HG03442 (cell line): Measurements from ENCODE around the gene RIMS4.

Experiments used
- ATAC-seq: cut with Tn5 transposase; IDR thresholded peaks from one replicate; pipeline ENCODE4 v1.9.1; 2021; ENCODE audit warnings: mild to moderate bottlenecking, moderate library complexity; ENCODE audit not compliant: unreplicated experiment

Gene RIMS4

GRCh38 chr20:44723391-44723790, 87.0 kb downstream of the RIMS4 start:
- no peak for ATAC-seq

GRCh38 chr20:44722990-44723389, 87.4 kb downstream of the RIMS4 start:
- no peak for ATAC-seq

GRCh38 chr20:44721785-44722054, 88.6 kb downstream of the RIMS4 start:
- ATAC-seq, result no peak

DNA sequence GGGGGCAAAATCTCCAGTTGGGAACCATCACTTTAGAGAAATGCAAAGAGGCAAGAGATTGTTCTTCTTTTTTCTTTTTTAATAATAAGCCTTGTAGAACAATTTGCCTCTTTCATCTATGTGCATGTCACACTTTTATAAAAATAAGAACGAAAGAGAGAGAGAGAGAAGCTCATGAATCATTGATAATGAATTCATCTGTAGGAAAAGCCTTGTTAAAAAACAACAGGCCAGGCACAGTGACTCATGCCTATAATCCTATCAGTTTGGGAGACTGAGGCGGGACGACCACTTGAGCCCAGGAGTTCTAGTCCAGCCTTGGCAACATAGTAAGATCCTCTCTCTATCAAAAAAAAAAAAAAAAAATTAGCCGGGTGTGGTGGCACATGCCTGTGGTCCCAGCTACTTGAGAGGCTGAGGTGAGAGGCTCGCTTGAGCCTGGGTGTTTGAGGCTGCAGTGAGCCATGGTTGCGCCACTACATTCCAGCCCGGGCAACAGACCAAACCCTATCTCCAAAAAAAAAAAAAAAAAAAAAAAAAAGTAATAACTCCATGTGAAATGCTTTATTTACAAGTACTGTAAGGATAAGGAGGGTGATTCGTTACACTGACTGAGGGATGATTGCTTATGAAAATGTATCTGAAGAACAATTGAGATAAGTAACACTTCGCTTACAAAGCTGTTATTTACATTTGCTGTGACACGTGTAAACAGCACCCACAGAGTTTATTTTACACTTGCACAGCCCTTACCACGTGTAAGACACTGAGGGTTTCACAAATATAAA, 89.2 kb downstream of the RIMS4 start:
- ATAC-seq, result no peak

- ATAC-seq, result no peak
These were observed 89.7 kb downstream of the RIMS4 start for GRCh38 chr20:44720621-44720996.

GRCh38 chr20:44719841-44720240, 90.5 kb downstream of the RIMS4 start:
- ATAC-seq, result no peak

- ATAC-seq, result no peak
These were observed 92.4 kb downstream of the RIMS4 start for GRCh38 chr20:44717986-44718385.

- no peak for ATAC-seq
These were observed 93.8 kb downstream of the RIMS4 start for GRCh38 chr20:44716309-44717106.

DNA sequence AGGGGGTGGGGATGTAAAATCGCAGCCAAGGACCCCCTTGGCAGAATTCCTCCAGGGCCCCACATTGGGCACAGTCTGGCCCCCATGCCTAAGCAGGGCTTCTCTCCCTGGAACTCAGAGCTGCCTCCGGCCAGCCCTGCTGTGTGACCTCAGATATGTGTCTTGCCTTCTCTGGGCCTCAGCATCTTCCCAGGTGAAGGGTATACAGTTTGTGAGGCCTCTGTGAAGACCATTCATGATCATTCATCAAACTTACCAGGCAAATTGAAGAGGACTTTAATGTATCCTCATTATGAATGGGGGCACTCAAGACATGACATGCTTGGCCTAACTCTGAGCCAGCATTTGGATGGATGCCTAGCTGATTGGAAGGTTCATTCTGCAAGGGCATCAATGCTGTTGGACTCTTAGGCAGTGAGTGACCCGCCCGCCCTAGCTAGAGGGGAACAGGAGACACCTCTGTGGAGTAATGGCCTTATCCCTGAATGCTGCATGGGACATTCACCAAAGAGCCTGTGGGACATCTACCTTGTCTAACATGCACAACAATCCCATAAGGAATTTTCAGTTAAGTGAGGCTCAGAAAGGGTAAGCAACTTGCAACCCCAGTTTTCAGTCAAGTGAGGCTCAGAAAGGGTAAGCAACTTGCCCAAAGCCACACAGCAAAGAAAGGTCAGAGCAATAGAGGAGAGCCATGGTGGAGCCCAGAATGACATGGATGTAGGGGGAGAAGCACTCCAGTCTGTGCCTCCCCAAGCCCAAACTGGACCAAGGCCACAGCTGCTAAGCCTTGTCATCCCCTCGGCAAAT, 94.6 kb downstream of the RIMS4 start:
- no peak for ATAC-seq

DNA sequence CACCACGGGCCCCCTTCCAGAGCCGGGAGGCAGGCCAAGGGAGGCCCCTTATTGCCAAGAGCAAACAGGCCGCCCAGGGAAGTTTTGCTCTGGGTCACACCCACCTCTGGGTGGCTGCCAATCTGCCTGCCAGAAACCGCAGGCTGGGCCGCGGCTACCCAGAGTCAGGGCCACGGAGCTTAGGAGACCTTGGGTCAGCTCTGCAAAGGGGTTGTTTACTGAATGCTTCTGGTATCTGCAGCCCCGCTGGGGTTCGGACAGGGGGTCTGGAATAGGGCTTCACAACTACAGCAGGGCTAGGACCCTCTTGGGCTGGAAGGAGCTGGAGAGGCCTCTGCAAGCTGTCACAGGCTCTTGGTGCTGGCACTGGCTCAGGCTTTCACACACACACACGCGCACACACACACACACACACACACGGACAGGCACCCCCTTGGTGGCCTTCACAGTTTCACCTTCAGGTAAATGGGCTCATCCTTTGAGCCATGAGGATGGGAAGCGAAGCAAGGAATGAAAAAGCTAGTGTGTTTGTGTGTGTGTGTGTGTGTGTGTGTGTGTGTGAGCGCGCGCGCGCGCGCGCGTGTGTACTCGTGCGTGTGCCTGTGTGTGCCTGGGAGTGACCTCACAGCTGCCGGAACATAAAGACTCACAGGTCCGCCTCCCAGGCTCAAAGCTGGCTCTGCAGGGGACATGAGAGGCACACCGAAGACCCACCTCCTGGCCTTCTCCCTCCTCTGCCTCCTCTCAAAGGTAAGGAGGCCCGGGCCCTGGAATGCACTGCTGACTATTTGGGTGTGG, 95.4 kb downstream of the RIMS4 start, which contains the start of gene CCN5:
TSS of gene CCN5 (plus strand) at position 669 of the 798 bp plus-strand sequence. CDS start at position 691, 22 bp downstream.
- ATAC-seq, result no peak

GRCh38 chr20:44714102-44714700, 96.1 kb downstream of the RIMS4 start:
- no peak for ATAC-seq

GRCh38 chr20:44711237-44711636, 99.1 kb downstream of the RIMS4 start:
- no peak for ATAC-seq

- no peak for ATAC-seq
These were observed 100.5 kb downstream of the RIMS4 start for GRCh38 chr20:44709797-44710196.

GRCh38 chr20:44709380-44709779, 101.0 kb downstream of the RIMS4 start:
- no peak for ATAC-seq

DNA sequence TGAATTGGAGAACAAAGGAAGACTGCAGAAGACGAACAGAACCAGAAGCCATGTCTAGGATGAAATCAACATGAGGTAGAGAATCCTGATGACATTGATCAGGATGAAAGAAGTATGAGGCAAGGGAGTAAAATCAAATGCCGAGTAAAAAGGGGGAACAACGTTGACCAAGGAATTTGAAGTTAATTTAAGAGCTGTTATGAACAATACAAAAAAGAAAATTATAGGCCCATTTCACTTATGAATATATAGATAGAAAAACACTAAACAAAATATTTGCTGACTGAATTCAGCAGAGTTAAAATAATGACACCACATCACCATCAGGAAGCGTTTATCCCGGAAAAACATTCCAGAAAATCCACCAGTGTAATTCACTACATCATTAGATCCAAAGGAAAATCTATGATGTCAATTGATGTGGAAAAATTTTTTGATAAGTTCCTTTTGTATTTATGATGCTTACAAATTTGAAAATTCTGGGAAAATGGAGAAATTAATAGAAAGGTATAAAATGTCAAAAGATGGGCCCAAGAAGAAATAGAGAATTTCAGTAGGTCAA, 103.2 kb downstream of the RIMS4 start:
- no peak for ATAC-seq

- ATAC-seq, result no peak
These were observed 103.9 kb downstream of the RIMS4 start for GRCh38 chr20:44706301-44707017.

DNA sequence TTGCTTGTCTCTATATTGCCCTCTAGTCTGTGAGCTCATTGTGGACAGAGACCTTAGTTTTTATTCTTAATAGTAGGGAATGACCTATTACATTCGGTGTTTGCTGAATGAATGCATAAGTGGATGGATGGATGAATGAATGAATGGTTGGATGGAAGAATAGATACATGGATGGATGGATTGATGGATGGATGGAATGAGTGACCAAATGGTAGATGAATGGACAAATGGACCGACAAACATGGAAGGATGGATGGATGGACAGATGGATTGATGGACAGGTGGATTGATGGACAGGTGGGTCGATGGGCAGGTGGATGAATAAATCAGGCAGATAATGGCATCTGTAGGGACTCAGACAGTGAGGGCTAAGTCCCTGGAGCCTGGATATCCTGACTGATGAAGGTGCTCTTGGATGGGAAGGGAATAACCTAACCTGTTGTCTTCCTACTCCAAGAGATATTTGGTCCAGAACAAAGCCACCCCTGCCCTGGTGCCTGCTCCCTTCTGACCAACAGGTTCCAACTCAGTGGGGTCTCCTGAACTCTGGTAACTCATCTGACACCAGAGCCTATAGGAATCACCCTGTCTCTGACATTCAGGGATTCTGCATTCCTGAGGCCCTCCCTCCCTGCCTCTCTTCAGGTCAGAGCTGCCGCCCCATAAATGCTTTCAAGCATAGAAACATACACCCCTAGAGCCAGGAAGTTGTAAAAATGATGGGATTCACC, 104.8 kb downstream of the RIMS4 start:
- no peak for ATAC-seq

- ATAC-seq, result no peak
These were observed 105.8 kb downstream of the RIMS4 start for GRCh38 chr20:44704551-44704971.
